ENCODE data around the gene PHF13. TPM values are rescaled to one million over a fixed set of nuclear protein-coding genes. Genes with fewer than 3 reads are reported as not detected.

PHF13 gene
- total RNA-seq, 1 donor from 2014 or later, result 16.3 TPM

GRCh38 chr1:6601049-6601922 is 12.2 kb upstream of the PHF13 start:
- intact Hi-C loops (cut with micrococcal nuclease), result loop anchor here (2.0 to 10.0 kb wide), 4 partner anchors 46 to 356 kb away; partner anchors contain the start of genes CAMTA1, DNAJC11, HES3 and NOL9

GRCh38 chr1:6601923-6602668 is 11.4 kb upstream of the PHF13 start:
- intact Hi-C loops (cut with micrococcal nuclease), result loop anchor here (1.0 to 10.0 kb wide), 7 partner anchors 23 to 357 kb away; partner anchors contain the start of genes CAMTA1, DNAJC11, HES3 and NOL9

- intact Hi-C loops (cut with micrococcal nuclease), result loop anchor here (1.0 to 10.0 kb wide), 7 partner anchors 11 to 358 kb away; partner anchors contain the start of genes CAMTA1, DNAJC11, HES3 and PHF13
Measured at GRCh38 chr1:6602669-6603237, 10.8 kb upstream of the PHF13 start, which contains the start of gene KLHL21. KLHL21 (minus strand) TSS chr1:6602869; CDS start chr1:6602817, 52 bp downstream.

- intact Hi-C loops (cut with micrococcal nuclease), result loop anchor here (1.0 to 10.0 kb wide), 5 partner anchors 10 to 359 kb away; partner anchors contain the start of genes CAMTA1, DNAJC11, HES3 and PHF13
Measured at GRCh38 chr1:6603238-6603914, 10.2 kb upstream of the PHF13 start.

- intact Hi-C loops (cut with micrococcal nuclease), result loop anchor here (1.0 to 10.0 kb wide), 5 partner anchors 9 to 359 kb away; partner anchors contain the start of genes CAMTA1, DNAJC11, HES3 and PHF13
Measured at GRCh38 chr1:6603915-6604558, 9.5 kb upstream of the PHF13 start.

- intact Hi-C loops (cut with micrococcal nuclease), result loop anchor here (1.0 to 10.0 kb wide), 4 partner anchors 10 to 408 kb away; partner anchors contain the start of genes RNF207 and ZBTB48
Measured at GRCh38 chr1:6612641-6613360, 730 bp upstream of the PHF13 start.

GRCh38 chr1:6614019-6614928 is 743 bp downstream of the PHF13 start:
- intact Hi-C loops (cut with micrococcal nuclease), result loop anchor here (10.0 kb wide), 1 partner anchor 409 kb away; the partner anchor contains the start of gene RNF207

GRCh38 chr1:6614929-6615785 is 1.6 kb downstream of the PHF13 start:
- intact Hi-C loops (cut with micrococcal nuclease), result loop anchor here (10.0 kb wide), 1 partner anchor 410 kb away; the partner anchor contains the start of gene RNF207

GRCh38 chr1:6619045-6619444 is 5.5 kb downstream of the PHF13 start:
- intact Hi-C loops (cut with micrococcal nuclease), result loop anchor here (10.0 kb wide), 1 partner anchor 414 kb away; the partner anchor contains the start of gene RNF207

- intact Hi-C loops (cut with micrococcal nuclease), result no loop called here
Measured at GRCh38 chr1:6621429-6622391, 8.2 kb downstream of the PHF13 start.

GRCh38 chr1:6622396-6623152 is 9.0 kb downstream of the PHF13 start:
- intact Hi-C loops (cut with micrococcal nuclease), result no loop called here

- intact Hi-C loops (cut with micrococcal nuclease), result no loop called here
Measured at GRCh38 chr1:6623269-6623965, 9.9 kb downstream of the PHF13 start.

GRCh38 chr1:6624710-6625583 is 11.4 kb downstream of the PHF13 start, which contains the start of gene THAP3:
THAP3 (plus strand) TSS chr1:6624868; CDS start chr1:6625219, 351 bp downstream.
- intact Hi-C loops (cut with micrococcal nuclease), result loop anchor here (1.0 kb wide), 4 partner anchors 12 to 71 kb away; partner anchors contain the start of genes KLHL21, NOL9, PHF13 and ZBTB48

Data from T-helper 2 cell treated with Interferon-gamma antibody and Interleukin-4, amounts not matched to agents 100 ng/mL and 5 ng/mL, for 36 hours (primary cell).